Esophagus (tissue), 2 donors: ENCODE measurements around the gene FANCC. TPM values are rescaled to one million over a fixed set of nuclear protein-coding genes. Genes with fewer than 3 reads are reported as not detected.

Experiments used
- H3K27ac ChIP-seq, 2 donors: one replicate each; pipeline ENCODE4 v1.5.1; 2013; ENCODE audit warnings: low read depth in 2 of 2, mild to moderate bottlenecking in 2 of 2, inconsistent platforms in 1 of 2, low read length in 1 of 2, moderate library complexity in 1 of 2
- H3K27me3 ChIP-seq, 2 donors: one replicate each; pipeline ENCODE4 v1.6.1; 2013; ENCODE audit warnings: low read length in 2 of 2, control low read depth in 1 of 2, mild to moderate bottlenecking in 1 of 2; ENCODE audit not compliant: insufficient read depth in 2 of 2, control insufficient read depth in 1 of 2
- H3K36me3 ChIP-seq, 2 donors: one replicate each; pipeline ENCODE4 v1.6.1; 2013; ENCODE audit warnings: low read length in 1 of 2; ENCODE audit not compliant: control insufficient read depth in 2 of 2, insufficient read depth in 2 of 2
- H3K4me1 ChIP-seq, 2 donors: one replicate each; pipeline ENCODE4 v1.6.1; 2013; ENCODE audit warnings: low read length in 1 of 2; ENCODE audit not compliant: control insufficient read depth in 2 of 2, insufficient read depth in 2 of 2
- H3K4me3 ChIP-seq, 2 donors: one replicate each; pipeline ENCODE4 v1.5.1; 2013; ENCODE audit warnings: low read length in 2 of 2, mild to moderate bottlenecking in 2 of 2, low read depth in 1 of 2, moderate library complexity in 1 of 2
- H3K9me3 ChIP-seq, 2 donors: one replicate each; pipeline ENCODE4 v1.6.1; 2013; ENCODE audit warnings: mild to moderate bottlenecking in 2 of 2, low read depth in 1 of 2, low read length in 1 of 2, moderate library complexity in 1 of 2; ENCODE audit not compliant: control insufficient read depth in 2 of 2, insufficient read depth in 1 of 2
- WGBS, 2 donors: extraction: QIAGEN DNeasy Blood & Tissue Kit; methylation state at CpG; one replicate each; pipeline ENCODE4 v1.1.7; 2013; 5-methylcytosine and 5-hydroxymethylcytosine counted together
- polyA plus RNA-seq, 2 donors: library from polyadenylated mRNA; stranded (reverse); fragments of 200-250 nt; gene quantifications; one replicate each; pipeline ENCODE4 v1.2.3, GENCODE V29; 2013
- donor health status: healthy with polysubstance abuse.
- donor health status: Bipolar disorder and iron deficiency.

The FANCC gene
- polyA plus RNA-seq, 2 donors, result 2.5 to 3.6 TPM

DNA sequence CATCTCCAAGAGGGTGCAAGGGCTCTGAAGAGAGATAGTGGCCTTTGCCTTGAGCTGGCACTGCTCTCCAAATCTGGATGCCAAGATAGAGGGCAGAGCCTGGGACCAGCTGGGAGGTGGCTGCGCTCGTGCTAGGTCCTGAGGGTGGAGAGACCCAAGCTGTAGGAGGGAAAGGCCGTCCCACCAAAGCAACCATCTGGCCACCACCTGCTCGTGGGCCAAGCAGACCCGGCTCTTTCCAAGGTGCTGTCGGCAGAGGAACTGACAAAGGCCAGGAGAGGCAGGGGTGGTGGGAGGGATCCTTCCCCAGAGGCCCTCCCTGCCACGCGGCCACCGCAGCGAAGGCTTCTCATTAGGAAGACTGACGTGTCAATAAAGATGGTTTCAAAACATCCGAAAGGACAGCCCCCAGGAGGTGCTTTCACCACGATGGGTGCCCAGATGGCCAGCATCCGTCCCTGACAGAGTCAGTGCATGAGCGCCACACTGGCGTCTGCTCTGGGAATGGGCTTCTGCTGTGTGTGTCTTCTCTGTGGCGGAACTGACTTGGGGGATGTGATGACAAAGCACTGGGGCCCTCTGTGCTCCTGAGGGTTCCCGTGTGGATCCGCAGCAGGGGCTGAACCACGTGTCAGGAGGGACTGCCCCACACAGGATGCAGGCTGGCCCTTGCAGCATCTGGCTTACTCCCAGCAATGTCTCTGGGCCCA is 213.5 kb downstream of the FANCC start:
- H3K4me3 ChIP-seq, result no peak overlapping the region
- no peaks in the 10 kb centered on the region for H3K9me3 ChIP-seq
- H3K27me3 ChIP-seq, result no peaks in the 10 kb centered on the region
- H3K27ac ChIP-seq, result peak overlapping the region; percentile 94
- peaks cover 23 to 53% of the 10 kb centered on the region in 2 donors for H3K4me1 ChIP-seq
- WGBS, 2 donors, result 59 to 62% methylated on average over 20 of the region's 20 CpGs
- peaks cover 0 to 10% of the 10 kb centered on the region in 2 donors for H3K36me3 ChIP-seq

DNA sequence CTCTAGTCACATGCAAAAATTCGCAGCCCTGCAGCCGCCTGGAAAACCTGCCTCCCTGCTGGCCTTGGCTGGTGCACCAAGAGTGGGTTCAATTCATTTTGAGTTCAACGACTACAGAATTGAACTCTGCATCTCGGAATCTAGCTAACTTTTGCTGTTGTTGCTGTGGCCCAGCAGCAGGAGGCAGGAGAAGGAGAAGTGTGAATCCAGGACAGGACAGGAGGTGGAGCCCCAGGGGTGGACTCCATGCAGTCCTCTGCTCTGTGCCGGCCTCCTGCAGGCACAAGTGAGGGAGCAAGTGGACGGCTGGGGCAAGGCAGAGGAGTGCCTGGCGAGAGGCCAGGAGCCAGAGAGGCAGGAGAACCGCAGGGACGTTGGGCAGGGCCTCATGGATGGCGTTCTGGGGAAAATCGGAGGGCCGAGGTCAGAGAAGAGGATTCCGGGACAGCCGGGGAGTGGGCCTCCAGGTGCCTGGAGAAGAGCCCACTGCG is 214.2 kb downstream of the FANCC start:
- Histone ChIP-seq H3K4me1 (peaks cover 27 to 53% of the 10 kb centered on the region in 2 donors), H3K36me3 (peaks cover 0 to 10% of the 10 kb centered on the region in 2 donors), H3K4me3 (no peak overlapping the region), H3K27me3 (no peaks in the 10 kb centered on the region), H3K9me3 (no peaks in the 10 kb centered on the region), H3K27ac (peak overlapping the region; percentile 94)
- WGBS, 2 donors, result 50 to 63% methylated on average over 15 of the region's 15 CpGs

DNA sequence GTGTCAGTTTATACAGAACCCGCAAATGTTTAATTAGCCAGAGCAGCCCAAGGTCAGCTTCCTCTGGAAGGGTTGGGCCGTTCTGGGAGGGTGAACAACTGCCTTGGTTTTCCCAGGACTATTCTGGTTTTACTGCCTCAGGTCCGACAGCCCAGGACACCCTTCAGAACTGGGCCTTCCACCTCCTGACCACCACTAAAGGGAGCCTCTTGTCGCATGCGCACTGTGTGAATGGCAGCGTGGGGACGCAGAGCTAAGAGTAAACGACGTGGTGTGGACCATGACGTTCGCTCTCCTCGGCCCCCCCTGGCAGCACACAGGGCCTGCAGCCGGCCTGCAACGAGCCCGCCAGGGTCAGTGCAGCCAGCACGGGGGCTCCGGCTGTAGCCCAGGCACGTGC is 214.9 kb downstream of the FANCC start:
- Histone ChIP-seq H3K4me3 (no peak overlapping the region), H3K9me3 (no peaks in the 10 kb centered on the region), H3K4me1 (peaks cover 28 to 50% of the 10 kb centered on the region in 2 donors), H3K36me3 (peaks cover 0 to 10% of the 10 kb centered on the region in 2 donors), H3K27ac (peak overlapping the region; percentile 94), H3K27me3 (no peaks in the 10 kb centered on the region)
- WGBS, 2 donors, result 47 to 52% methylated on average over 18 of the region's 18 CpGs

DNA sequence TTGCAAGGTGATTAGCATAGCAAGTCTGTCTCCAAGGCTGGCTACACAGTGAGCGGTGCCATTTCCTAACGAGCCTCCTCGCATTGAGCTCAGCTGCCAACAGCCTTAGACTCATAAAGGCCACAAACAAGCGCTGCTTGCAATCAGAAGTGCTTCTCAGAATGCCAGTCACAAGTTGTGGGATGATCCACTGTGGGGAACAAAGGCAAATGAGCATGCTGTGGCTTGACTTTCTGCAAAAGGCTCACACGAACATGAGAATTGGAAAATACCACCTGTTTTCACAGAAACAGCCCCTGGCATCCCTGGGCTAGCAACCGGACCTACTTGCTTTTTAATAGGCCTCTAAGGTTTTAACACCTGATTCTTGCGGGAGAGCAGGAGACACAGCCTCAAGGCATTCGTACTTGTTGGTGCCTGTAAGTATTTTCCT is 215.5 kb downstream of the FANCC start:
- Histone ChIP-seq H3K4me1 (peaks cover 28 to 49% of the 10 kb centered on the region in 2 donors), H3K27me3 (no peaks in the 10 kb centered on the region), H3K27ac (peak overlapping the region; percentile 95 to 96), H3K36me3 (peaks cover 0 to 12% of the 10 kb centered on the region in 2 donors), H3K4me3 (no peak overlapping the region), H3K9me3 (no peaks in the 10 kb centered on the region)
- WGBS, 2 donors, result 40 to 63% methylated on average over 8 of the region's 8 CpGs

DNA sequence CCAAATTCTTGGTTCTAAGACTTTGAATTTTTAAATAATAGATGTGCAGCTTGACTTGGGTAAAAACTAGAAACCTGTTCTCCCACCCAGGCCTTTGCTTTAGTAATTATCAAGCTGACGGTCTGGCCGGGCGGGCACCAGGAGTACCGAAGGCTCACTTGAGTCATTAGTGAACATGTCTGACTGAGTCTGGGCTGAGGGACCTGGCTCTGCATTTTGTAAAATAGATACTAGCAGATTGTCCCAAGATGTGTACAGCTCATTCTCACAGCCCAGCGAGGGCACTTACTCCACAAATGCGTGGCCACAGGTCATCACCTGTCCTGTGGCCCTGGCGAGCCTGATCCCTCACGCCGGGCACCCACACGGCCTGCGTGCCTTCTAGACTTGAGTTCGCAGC is 216.2 kb downstream of the FANCC start:
- WGBS, 2 donors, result 61 to 70% methylated on average over 12 of the region's 12 CpGs
- Histone ChIP-seq H3K27me3 (no peaks in the 10 kb centered on the region), H3K4me1 (peaks cover 28 to 49% of the 10 kb centered on the region in 2 donors), H3K4me3 (no peak overlapping the region), H3K36me3 (peaks cover 0 to 12% of the 10 kb centered on the region in 2 donors), H3K9me3 (no peaks in the 10 kb centered on the region), H3K27ac (peak overlapping the region; percentile 95 to 96)

DNA sequence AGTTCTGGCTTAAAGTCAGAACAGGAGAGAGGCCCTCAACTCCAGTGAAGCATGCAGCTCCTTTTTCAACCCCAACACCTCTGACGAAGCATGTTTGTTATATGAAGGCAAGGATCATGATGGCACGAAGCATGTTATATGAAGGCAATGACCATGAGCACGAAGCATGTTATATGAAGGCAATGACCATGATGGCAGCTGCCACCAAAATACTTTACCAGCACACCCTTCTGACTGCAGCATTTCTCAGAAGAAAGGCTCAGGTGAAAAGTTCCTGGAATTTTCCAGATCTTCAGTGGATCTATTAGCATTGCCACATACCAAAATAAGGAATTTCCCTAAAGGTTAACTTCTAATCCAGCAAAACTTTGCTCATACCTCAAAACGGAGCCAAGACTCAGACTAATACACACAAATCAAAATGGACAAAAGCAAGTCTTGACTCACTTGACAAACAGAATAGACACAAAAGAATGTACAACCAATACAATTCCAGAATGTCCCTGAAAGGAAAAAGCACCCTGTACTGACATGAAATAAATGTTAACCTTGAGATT is 217.4 kb downstream of the FANCC start:
- H3K27ac ChIP-seq, result peak overlapping the region; percentile 95
- WGBS, 2 donors, result 49 to 72% methylated on average over 4 of the region's 4 CpGs
- H3K4me1 ChIP-seq, result peaks cover 26 to 45% of the 10 kb centered on the region in 2 donors

DNA sequence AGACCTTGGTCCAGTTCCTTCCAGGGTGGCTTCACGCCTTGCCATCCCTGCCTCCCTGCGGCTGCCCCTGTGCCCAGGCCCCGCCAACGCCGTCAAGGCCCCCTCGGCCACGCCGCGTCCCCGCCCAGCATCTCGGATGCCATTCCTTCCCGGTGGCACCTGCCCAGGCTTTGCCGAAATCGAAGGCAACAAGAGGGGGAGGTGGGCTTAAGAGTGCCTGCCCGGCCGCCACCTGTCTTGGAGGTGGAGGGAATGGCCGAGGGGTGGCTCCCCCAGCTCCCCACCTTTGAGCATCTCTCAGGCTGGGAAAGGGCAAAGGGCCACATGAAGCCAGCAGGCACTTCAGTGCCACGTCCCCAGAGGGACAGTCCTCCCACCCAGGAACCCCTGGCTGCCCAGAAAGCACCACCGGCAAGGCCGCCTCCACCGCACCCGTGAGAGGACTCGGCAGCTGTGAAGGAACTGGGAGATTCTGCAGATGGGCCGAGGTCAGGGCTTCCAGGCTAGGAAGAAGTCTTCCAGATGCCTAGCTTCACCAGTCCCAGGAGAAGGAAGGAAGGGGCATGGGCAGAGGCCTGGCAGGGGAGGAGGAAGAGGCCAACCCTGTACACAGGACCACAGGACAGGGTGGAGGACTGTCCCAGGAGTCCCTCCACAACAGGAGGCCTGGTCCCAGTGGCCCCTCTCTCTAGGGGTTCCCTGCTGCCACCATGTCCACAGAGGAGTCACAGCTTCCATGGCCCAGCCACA is 218.0 kb downstream of the FANCC start:
- 92 to 93% methylated on average over 23 to 24 of the region's 24 CpGs for WGBS, 2 donors
- peaks cover 26 to 43% of the 10 kb centered on the region in 2 donors for H3K4me1 ChIP-seq
- H3K27me3 ChIP-seq, result no peaks in the 10 kb centered on the region
- peaks cover 0 to 12% of the 10 kb centered on the region in 2 donors for H3K36me3 ChIP-seq
- no peaks in the 10 kb centered on the region for H3K9me3 ChIP-seq
- H3K4me3 ChIP-seq, result no peak overlapping the region
- H3K27ac ChIP-seq, result peak overlapping the region; percentile 89 to 95

More for the DNA sequence above, 217.4 kb downstream of the FANCC start:
- H3K27me3 ChIP-seq, result no peaks in the 10 kb centered on the region
- H3K36me3 ChIP-seq, result peaks cover 0 to 12% of the 10 kb centered on the region in 2 donors
- H3K9me3 ChIP-seq, result no peaks in the 10 kb centered on the region
- no peak overlapping the region for H3K4me3 ChIP-seq

DNA sequence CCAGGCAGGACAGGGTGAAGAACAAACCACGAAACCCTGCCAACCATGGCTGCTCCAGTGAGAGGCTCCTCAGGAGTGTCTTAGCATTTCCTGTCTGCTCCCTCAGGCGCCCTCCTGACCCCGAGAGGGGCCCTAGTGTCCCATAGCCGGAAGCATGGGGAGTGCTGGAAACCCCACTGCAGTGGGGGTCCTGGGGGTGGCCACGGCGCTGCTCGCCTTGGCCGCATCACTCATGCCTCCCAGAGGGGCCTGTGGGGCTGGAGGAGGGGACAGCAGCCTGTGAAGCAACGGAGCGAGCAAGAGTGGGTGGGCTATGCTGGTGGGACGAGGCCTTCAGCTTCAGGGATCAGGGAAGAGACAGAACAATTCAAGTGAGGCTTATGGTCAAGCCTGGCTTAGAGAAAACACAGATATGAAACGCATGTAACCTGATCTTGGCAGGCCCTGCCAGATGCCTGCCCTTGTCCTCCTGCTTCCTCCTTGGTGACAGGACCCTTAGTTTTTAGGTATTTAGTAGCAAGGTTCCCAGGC is 219.1 kb downstream of the FANCC start:
- WGBS, 2 donors, result 83 to 85% methylated on average over 12 of the region's 12 CpGs
- peaks cover 19 to 37% of the 10 kb centered on the region in 2 donors for H3K4me1 ChIP-seq
- no peak overlapping the region for H3K4me3 ChIP-seq
- H3K27me3 ChIP-seq, result no peaks in the 10 kb centered on the region
- H3K36me3 ChIP-seq, result peaks cover 0 to 12% of the 10 kb centered on the region in 2 donors
- no peaks in the 10 kb centered on the region for H3K9me3 ChIP-seq
- H3K27ac ChIP-seq, result peak overlapping the region; percentile 47 to 89

DNA sequence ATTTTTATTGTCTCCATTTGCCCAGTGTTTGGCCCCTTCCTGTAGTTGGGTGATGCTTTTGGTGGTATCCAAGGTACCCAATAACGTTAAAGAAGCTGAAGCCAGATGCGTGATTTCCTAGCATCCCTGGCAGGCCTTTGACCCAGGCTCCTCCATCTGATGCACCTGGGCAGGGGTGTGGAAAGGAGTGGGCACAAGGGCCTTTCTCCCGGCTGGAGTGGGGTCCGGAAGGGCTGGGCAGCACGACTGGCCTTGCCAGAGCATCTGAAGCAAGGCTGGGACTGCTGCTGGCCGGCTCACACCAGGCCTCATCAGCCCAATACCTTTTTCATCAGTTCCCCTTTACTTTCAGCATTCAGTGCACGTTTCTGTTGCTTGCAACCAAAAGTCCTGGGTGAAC is 220.2 kb downstream of the FANCC start:
- 87 to 92% methylated on average over 7 of the region's 7 CpGs for WGBS, 2 donors
- Histone ChIP-seq H3K27ac (no peak overlapping the region), H3K9me3 (no peaks in the 10 kb centered on the region), H3K36me3 (peaks cover 0 to 8% of the 10 kb centered on the region in 2 donors), H3K4me3 (no peak overlapping the region), H3K4me1 (peaks cover 14 to 35% of the 10 kb centered on the region in 2 donors), H3K27me3 (no peaks in the 10 kb centered on the region)
